HG03135 (cell line): ENCODE measurements around the gene P2RX2.

Experiments
- ATAC-seq: cut with Tn5 transposase; IDR thresholded peaks from one replicate; pipeline ENCODE4 v1.9.1; 2021; ENCODE audit warnings: mild to moderate bottlenecking, moderate library complexity; ENCODE audit not compliant: unreplicated experiment

P2RX2 gene

GRCh38 chr12:132635076-132635955 is 16.7 kb downstream of the P2RX2 start:
- ATAC-seq, result no peak

DNA sequence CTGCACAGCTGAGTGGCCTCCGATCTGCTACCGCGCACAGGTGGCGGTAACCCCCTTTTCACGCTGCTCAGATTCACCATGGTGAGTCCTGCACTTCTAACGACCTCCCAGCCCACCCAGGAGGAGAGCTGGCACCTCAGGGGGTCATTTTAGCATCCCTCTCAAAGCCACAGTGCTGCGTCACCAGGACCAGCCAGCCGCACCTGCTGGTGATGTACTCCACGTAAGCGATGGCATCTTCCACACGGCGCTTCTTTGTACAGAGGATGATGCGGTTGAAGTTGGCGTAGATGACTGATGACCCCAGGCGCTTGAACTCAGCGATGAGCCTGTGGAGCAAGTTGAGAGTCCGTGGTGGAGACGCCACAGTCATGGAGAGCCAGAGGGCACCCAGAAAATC is 19.2 kb downstream of the P2RX2 start:
- no peak for ATAC-seq

DNA sequence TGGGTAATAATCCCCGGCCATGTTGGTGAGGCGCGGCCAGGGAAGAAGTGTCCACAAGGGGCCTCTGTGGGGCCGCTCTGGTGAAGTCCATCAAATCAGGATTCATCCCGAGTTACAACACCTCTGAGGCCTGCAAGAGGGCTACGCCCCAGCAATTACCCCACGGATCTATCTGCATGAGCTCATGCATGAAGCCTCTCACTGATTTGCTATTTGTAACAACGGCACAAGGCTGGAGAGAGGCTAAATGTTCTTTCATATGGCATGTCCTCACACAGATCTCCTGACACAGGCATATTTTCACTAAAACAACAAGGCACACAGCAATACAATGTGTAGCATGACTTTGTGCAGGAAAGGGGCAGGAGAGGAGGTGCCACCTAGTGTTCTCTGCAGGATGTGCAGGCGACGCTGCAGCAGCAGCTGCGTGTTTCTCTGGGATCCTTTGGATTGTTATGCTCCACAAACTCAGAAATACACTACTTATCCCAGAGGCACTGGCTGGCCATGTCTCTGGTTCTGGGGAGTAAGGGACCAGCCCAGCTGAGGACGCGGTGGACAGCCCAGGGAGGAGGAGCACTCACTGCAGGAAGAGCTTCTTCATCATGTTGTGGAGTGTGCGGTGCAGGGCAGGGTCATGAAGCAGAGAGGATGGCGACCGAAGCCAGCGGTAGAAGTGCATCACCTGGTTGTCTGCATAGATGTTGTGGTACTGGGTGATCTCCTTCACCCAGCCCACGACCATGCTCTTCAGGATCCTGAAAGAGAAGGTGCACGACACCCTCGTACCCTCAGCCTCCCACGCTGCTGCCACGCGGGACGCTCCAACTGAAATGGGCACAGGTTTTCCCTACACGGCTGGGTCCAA is 20.2 kb downstream of the P2RX2 start:
- ATAC-seq, result no peak

DNA sequence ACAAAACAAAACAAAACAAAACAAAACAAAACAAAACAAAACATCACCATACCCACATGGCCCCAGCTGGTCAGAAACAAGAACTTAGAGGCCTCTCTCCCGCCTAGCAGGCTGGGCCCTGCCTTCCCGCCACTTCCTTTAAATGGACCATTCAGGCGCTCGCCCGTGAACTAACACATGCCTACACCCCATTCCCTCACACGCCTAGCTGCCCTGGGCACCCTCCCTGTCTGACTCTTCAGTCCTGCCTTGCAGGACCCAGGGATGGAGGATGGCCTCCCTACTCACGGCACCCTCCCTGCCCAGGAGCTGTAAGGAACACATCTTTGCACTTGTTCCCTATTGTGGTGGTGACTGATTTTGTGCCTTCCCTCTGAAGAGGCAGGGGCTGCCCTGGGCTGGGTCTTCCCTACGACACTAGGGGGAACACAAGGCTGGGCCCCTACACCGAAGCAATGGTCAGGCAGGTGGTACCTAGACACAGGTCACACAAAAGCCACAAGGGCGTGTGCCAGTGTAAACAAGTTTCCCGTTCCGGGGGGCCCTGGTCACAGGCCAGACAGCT is 21.5 kb downstream of the P2RX2 start:
- ATAC-seq, result no peak

GRCh38 chr12:132640936-132641335 is 22.4 kb downstream of the P2RX2 start:
- ATAC-seq, result no peak

- ATAC-seq, result no peak
Observed at GRCh38 chr12:132641811-132642650, 23.5 kb downstream of the P2RX2 start.

DNA sequence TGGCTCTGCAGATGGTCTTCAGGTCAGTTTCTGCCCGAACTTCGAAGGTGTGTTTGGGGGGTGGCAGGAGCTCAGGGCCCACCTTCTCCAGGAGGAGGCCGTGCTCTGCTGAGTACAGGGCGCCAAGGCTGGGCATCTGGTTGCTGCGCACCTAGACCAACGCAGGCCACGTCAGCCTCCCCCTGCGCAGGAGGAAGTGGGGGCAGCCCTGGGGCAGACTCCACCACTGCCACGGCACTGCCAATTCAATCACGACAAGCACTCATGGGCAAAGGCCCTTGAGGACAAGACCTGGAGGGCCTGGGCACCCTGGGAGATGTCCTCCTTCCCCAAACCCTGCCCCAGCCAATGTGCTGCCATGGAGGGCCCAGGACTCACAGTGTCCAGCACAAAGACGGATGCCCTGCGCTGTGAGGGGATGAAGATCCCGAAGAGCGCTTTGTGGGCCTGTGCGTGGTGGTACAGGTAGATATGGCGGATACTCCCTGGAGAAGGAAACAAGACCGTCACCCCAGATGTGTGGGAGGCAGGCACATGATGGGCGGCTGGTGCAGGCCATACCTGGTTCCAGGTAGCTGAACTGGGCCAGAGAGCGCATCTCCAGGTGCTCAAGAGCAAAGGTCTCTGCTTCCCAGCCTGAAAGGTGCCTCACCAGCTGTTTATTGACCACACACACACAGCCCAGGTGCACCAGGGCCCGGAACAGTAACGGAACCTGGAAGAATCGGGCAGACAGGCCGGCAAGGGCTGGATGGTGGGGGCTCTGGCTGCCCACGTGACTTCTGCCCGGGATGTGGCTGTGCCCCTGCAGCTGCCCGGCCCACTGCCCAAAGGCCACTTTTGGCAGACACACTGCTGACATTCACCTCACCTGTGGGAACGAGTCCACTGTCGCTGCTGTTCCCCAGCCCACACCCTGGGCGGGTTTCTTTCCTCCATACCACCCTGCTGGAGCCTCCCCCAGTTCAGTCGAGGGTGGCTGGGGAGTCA is 24.6 kb downstream of the P2RX2 start:
- ATAC-seq, result no peak

DNA sequence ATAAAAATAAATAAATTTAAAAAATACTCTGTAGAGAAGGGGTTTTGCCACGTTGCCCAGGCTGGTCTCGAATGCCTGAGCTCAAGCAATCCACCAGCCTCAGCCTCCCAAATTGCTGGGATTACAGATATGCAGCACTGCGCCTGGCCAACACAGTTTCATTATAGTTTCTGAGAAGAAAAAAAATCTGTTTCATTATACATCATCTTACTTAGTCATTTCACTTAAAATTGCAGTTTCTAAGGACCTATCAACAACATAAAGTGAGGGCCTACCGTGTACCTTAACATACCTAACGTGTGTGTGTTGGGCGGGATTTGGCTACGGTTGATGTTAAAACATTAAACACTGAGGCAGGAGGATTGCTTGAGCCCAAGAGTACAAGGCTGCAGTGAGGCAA is 28.3 kb downstream of the P2RX2 start:
- no peak for ATAC-seq

DNA sequence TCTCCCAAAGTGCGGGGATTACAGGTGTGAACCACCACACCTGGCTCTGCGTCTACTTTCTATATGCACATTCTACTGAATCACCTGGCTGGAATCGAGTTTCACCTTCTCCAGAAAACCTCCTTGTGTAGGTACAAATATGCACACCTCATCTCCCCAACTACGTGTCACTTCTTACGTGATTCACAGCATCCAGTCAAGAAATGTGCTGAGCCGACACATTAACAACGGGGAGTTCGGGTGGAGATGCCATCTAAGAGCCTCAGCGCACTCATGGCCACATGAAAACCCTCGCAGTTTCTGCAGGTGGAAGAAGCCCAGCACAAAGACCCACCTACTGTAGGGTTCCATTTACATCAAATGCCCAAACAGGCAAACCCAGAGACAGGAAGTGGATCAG is 29.3 kb downstream of the P2RX2 start:
- no peak for ATAC-seq

- no peak for ATAC-seq
Observed at GRCh38 chr12:132648616-132649225, 30.1 kb downstream of the P2RX2 start.

- no peak for ATAC-seq
Observed at GRCh38 chr12:132649226-132649945, 30.8 kb downstream of the P2RX2 start.

DNA sequence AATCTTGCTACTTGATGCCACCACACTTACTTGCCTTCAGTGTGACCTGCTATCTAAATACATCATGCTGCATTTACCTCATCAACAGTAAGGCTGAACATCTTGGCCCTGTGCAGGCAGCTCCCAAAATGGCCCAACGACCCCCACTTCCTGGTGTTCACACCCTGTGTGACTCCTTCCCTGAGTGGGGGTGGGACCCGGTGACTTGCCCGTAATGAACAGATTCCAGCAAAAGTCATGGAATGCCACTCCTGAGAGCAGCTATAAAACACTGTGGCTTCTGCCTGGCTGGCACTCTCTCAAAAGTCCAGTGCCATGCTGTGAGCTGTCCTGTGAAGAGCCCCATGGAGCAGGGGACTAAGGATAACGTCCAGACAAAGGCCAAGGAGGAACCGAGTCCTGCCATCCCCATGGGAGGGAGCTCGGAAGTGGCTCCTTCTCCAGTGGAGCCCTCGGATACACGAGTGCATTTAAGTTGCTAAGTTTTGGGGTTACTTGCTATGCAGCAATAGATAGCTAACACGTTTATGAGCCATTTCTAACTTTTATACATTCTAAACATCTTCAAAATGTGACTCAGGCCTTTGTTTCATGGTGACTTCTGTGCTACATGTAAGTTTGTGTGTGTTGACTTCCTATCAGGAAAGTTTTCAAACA is 33.0 kb downstream of the P2RX2 start:
- no peak for ATAC-seq

GRCh38 chr12:132653567-132654290 is 35.2 kb downstream of the P2RX2 start:
- ATAC-seq, result no peak

DNA sequence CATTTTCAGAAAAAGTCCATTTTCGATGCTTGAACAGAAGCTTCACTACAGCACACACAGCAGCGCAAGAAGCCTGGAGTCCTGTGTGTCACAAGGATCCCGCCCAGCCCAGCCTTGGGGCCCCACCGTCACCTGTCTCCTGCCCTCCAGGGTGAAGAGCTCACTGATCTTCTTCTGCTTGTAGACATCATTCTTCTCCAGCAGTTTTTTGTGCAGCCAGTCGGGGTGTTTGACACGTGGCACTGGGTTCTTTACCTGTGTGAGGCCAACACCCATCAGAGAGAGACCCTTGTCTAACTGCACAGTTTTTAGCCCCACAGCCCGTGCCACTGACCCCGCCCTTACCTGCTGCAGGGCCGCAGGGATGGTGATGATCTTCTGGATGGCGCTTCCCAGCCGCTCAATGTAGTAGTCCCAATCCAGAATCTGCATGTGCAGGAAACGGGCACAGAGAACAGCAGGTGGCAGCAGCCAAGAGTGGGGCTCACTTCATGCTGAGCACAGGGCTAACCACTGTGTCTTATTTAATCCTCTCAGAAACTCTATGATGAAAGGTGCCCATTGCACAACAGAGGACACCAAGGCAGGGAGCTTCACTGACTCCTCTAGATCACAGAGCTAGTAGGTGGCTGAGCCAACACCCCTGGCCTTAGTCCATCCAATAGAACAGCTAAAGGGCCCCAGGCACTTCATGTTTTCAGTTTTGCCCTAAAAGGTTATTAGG is 38.6 kb downstream of the P2RX2 start:
- no peak for ATAC-seq

DNA sequence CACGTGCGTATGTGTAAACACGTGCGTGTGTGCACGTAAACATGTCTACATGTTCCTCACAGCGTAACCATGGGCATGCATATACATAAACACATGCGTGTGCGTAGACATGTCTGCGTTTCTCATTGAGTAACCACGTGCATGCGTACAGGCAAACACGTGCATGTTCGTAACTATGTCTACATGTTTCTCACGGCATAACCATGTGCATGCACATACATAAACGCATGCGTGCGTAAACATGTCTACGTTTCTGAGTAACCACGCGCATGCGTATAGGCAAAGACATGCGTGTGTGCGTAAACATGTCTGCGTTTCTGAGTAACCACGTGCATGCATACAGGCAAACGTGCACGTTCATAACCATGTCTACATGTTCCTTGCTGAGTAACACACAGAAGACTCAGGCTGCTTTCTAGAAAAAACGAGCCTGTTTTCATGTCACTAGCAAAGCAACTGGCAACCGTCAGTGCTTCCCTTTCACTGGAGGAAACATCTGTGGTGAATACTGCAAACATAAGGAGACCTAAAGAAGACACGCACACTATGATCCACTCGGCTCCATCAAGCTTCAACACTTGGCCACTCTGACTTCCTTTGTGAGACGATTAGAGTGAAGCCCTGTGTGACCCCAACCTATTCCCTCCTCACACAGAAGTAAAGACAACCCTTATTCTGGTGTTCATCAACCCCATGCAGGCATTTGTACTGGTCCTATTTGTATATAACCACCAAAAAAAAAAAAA is 39.7 kb downstream of the P2RX2 start:
- no peak for ATAC-seq

- ATAC-seq, result no peak
Observed at GRCh38 chr12:132659146-132659545, 40.6 kb downstream of the P2RX2 start.
